Jurkat, Clone E6-1 (cell line): Measurements from ENCODE around the gene DEXI.
"Not testable (repeated sequence)": the region's sequence is repeated elsewhere in the genome, so short reads cannot be mapped to it uniquely, and the experiment has no call there.

Source experiments
- DNase-seq: peaks from one replicate; pipeline ENCODE4 v3.0.0-alpha.2; 2011; ENCODE audit warnings: low read depth, low spot score
- H3K4me3 ChIP-seq: 2 replicates; pipeline ENCODE4 v1.5.1; 2011; ENCODE audit warnings: mild to moderate bottlenecking, low read length, control low read depth, moderate library complexity

The DEXI gene

DNA sequence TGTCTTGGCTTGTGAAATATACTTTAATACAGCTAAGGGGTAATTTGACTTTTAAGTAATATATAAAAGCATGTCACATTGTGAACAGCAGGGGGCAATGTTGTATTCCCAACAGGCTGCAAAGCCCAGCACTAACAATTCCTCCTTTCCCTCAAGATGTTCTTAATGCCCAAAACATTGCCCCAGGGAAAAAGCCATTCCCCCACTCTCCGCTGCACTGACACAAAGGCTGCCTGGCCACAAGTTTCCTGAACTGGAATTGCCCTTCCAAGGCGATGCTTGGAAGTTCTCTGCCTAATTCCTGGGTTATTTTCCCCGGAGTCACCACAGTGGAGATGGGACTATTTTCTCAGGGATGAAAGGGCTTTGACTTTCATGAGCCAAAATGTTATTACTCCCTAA lies 29.3 kb upstream of the DEXI start:
- H3K4me3 ChIP-seq = no peak overlapping the region
- peak; percentile 65 for DNase-seq

DNA sequence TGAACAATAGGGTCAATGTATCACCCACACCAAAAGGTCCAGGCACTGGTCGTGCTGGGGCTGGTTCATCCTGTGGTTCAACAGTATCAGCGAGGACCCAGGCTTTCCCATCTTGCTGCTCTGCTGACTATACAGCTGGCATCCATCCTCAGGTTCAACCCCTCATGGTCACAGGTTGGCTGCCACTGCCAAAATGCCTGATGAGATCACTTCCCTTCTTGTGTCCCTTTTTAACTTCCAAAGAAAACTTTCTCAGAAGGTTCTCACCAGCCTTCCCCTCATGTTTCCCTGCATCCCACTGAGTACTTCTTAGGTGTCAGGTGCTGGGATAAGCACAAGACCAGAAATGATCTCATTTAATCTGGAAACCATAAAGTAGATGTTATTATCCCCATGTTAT lies 27.8 kb upstream of the DEXI start:
- H3K4me3 ChIP-seq = no peak overlapping the region
- no peak for DNase-seq

DNA sequence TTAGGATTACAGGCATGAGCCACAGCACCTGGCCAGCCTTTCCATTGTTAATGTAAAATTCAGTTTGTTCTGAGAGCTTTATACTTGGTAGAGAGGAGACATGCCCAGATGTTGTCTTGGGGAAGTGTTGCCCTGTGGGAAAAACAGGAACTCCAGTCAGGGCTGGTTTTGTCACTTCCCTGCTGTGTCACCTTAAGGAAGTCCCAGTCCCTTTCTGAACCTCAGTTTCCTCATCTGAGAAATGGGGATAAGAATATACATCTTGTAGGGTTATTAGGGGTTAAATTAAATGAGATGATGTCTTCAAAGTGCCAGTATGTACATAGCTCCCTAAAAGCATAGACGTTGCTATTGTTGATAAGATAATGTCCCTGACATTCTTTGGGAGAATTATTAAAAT lies 27.3 kb upstream of the DEXI start:
- DNase-seq = no peak
- no peak overlapping the region for H3K4me3 ChIP-seq

DNA sequence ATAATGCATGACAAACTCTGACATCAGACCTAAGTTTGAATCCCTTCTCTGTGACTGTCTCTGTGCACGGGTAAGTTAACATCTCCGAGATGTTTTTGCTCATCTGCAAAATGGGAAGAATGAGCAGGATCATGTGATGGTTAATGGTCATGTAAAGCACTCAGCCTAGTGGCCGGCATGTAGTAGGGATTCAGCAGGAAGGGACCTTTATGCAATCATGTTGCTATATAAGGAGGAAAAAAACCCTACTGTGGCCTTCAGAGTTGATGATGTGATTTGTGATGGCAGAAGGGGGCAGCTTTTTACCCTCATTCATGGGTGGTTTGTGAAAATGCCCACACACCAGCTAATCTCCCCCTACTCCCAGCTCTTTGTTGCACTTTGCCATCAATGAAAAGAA lies 26.2 kb upstream of the DEXI start:
- H3K4me3 ChIP-seq = no peak overlapping the region
- DNase-seq = no peak

DNA sequence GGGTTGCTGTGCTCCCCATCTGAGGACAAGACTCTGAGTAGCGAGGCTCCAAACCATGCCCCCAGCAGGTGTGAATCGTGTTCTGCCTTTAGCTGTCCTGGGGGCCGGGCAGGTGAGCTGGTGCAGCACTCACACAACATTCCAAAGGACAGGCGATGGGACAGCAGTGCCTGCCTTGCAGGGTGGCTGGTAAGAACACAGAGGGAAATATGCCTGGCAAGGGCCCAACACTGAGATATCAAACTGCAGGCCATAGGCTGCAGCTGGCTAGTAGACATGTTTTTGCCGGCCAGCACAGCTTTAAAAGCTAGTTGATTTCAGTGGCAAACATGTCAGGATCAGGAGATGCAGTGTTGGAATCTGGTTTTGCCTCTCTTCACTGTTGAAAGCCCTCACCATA lies 25.7 kb upstream of the DEXI start:
- no peak for DNase-seq
- no peak overlapping the region for H3K4me3 ChIP-seq

DNA sequence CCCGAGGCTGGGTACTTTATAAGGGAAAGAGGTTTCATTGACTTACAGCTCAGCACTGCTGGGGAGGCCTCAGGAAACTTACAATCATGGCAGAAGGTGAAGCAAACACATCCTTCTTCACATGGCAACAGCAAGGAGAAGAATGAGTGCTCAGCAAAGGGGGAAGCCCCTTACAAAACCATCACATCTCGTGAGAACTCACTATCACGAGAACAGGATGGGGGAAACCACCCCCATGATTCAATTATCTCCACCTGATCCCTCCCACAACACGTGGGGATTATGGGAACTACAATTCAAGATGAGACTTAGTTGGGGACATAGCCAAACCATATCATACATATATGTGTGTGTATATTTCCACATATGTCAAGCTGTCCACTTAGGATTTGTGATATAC lies 24.3 kb upstream of the DEXI start:
- DNase-seq, H3K4me3 ChIP-seq: not testable (repeated sequence)

DNA sequence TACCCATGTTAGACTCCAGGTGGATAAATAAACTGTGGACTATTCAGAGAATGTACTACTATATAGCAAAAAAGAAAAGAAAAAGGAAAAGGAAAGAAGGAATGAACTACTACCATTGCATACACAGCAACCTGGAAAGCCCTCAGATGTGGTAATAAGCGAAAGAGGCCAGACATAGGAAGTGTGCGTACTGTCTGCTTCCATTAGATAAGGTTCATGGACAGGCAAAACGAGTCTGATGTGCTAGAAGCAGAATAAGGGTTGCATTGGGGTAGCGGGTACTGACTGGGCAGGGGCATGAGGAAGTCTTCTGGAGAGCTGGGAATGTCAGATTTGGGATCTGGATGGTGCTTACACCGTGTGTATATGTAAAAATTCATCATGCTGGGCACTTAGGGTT lies 23.9 kb upstream of the DEXI start:
- DNase-seq = no peak
- no peak overlapping the region for H3K4me3 ChIP-seq

DNA sequence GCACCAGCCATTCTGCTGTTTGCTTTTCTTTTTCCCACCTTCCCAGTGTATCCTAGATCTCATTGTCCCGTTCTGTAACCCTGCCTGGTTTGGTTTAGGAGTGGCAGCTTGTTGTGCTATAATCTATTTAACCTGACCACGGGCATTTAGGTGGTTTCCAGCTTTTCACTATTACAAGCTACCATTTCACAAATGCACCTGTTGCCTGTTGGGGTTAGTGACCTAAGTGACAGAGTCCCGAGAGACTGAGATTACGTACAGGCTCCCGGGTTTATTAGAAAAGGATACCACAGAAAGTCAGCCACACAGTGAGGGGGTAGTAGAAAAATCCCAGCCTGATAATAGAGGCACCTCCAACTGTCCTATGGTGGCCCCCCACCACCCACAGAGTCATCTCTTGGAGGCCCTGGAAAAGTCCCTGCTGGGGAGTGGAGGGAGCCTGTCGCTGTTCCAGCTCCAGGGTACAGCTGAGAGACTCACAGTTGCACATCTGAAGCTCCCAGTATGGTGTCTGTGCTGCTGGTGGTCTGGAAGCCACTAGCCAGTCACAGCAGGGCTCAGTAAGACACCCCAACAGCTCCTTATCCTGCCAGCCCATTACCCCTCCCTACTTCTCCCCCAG lies 23.3 kb upstream of the DEXI start:
- DNase-seq = no peak
- H3K4me3 ChIP-seq = no peak overlapping the region

DNA sequence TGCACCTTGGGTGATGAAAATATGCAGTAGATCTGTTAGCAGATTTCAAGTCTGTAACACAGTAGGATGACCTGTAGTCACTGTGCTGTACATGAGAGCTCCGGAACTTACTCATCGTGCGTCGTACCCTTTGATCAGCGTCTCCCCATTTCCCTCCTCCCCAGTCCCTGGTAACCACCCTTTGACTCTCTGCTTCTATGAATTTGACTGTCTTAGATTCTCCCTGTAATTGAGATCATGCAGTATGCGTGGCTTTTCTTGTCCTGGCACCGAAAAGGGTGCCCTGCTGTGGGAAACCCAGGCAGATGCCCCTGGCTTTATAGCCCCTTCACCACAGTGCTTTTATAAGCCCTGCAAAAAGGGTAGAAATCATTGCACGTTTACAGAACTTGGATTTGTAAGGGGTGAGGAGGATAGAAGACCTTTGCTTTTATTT lies 22.6 kb upstream of the DEXI start:
- H3K4me3 ChIP-seq = no peak overlapping the region
- DNase-seq = no peak

DNA sequence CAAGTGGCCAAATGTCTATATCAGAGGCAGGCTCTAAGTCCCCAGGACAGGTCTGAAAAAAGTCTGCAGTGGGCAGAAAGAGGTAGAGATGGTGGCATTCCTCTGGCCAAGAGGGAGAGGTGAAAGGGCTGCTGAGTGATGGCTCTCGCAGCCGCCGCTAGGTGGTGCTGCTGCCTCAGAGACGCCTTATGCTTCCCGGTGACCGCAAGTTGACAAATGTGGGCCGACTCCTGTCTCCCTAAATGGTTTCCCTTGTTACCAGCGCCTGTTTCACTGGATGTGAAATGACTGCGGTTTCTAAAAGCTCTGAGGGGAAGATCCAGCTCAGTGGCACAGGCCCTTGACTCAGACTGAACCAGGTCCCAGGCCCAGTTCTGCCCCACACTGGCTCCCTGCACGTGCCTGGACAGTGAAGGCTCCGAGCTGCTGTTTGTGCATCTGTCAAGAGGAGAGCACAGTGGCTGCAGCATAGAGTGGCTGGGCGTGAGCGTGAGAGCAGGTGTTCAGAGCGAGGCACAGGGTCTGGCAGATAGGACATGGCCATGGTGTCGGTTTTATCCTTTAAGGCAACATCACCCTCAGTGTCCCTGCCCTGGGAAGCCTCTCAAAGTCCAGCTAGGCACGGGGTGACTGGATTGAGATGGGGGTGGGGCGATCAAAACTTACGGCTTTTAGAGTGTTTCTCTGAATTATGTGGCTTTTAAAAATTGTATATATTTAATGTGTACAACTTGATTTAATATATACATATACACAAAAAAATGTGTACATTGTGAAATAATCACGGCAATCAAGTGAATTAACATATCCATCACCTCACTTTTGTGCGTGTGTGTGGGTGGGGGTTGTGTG lies 22.0 kb upstream of the DEXI start:
- H3K4me3 ChIP-seq = no peak overlapping the region
- DNase-seq = peak; percentile 60

DNA sequence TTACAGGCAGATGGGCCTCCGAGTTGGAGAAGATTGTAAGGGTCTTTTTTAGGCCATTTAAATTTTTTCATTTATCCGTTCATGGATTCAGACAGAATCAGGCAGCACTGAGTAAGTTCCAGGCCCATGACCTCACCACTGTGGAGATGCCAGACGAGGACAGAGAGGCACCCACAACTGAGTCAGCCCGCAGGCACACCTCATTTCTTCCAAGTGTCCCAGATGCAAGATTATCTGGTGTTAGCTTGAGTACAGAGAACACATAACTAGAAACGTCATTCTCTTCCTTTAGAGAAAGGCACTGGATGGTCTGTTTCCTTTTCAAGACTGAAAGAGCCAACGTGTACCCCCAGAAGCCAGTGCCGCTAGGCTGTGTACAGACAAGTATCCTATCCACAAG lies 19.0 kb upstream of the DEXI start:
- no peak overlapping the region for H3K4me3 ChIP-seq
- DNase-seq = no peak

DNA sequence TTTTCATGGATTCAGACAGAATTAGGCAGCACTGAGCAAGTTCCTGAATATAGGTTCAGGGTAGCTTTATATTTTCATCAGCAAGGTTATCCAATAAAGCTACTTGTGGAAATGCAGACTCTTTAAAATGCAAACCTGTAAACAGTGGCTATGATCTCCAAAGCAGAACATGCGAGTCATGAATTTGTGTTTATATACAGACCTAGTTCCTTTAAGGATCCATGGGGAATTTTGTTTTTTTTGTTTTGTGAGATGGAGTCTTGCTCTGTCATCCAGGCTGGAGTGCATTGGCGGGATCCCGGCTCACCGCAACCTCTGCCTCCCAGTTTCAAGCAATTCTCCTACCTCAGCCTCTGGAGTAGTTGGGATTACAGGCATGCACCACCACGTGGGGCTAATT lies 16.9 kb upstream of the DEXI start:
- DNase-seq = no peak
- no peak overlapping the region for H3K4me3 ChIP-seq

DNA sequence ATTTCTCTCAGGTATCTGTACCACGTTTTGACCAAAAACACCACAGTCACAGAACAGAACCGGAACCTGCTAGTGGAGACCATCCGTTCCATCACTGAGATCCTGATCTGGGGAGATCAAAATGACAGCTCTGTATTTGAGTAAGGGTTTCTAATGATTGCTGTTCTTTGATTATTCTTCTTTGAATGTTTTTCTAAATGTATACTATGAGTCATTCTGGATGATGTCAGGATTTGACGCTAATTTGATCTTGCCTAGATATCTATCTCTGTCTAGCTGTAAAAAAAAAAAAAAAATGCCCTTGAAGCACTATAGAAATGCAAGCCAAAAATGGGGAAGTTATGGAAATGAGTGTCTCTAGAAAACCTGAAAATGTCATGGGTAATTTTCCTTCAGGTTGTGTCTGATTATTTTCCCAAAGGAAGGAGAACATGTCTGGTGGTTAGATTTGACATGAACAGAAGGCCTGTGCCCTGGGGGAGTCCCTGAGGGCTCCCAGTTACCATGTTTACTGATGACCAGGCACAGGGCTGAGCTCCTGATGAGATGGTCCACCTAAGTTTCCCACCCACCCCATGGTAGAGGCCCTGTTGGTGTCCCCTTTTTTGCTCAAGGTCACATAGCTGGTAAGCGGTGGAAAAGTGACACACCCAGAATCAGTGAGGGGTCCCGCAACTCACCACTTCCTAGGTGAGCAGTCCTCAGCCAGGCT lies 15.7 kb upstream of the DEXI start:
- H3K4me3 ChIP-seq = no peak overlapping the region
- no peak for DNase-seq

DNA sequence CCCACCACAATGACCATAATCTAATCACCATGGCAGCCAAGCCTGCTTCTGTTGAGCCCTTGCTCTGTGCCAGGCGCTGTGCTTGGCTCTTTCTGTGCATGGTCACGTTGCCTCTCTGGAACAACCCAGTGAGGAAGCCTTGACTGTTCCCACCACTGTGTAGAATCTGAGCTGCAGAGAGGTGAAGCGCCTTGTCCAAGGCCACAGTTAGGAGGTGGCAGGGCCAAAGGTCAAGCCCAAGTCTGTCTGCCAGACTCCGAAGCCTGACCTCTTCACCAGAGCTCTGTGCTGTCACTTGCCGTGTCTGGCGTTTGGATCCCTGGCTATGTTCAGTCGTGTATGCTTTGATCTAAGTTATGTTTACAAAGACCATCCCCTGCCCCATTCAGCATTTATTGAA lies 12.6 kb upstream of the DEXI start:
- no peak for DNase-seq
- no peak overlapping the region for H3K4me3 ChIP-seq

DNA sequence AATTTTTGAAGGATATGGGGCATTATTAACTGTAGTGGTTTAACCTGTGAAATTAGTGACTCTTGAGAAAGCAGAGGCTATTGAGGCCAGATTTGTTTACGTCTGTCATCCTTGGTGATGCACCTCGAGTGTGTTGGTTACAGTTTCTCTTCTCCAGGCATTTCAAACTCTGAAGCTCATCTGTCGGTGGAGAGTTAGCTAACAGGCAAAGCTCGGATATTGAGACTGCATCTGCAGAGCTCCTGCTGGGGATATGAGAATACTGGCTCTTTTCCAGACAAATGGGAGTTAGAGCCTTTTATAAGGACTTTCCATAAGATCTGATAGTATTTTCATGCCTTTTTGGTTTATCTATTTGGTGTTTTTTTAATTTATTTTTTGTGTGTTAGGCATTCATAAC lies 8.8 kb upstream of the DEXI start:
- no peak for DNase-seq
- no peak overlapping the region for H3K4me3 ChIP-seq

DNA sequence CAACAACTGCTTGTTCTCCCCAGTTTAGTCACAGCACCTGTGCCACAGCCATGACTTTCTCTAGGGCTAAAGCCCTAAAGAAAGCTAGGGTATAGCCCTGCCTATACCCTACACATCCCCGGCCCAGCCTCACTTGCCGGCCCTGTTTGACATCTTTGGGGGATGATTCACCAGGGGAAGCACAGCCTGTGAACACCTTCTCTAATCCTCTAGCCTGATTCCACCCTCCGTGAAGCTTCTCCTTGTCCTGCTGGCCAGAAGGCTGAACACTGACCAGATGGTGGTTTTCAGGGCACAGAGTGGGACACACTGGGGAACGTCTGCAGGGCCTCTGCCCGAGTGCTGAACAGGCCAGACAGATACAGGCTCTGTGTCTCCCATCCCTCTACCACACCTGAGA lies 8.1 kb upstream of the DEXI start:
- DNase-seq = no peak
- H3K4me3 ChIP-seq = no peak overlapping the region

DNA sequence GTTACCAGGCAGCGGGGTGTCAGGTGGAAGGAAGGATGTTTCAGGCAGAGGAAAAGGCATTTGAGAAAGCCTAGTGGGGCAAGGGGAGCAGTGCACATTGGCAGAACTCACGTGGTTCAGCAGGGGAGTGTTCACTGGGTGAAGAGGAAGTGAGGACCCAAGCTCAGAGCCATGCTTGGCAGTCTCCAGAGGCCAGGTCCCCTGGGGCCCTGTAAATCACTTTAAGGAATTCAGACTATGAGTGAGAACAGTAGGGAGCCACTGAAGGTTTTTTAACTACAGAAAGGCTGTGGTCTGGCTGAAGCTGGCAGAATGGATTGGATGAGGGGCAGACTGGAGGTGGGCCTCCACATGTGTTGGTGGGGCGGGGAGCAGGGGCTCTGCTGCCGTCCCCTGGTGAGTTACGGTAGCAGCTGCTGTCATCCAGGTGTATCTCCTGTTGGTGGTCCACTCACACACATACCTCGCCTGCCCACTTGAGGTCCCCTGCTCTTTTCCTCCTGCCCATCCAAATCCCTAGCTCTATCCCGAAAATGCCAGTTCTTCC lies 7.2 kb upstream of the DEXI start:
- H3K4me3 ChIP-seq = peak overlapping the region; percentile 1
- peak; percentile 84 for DNase-seq

DNA sequence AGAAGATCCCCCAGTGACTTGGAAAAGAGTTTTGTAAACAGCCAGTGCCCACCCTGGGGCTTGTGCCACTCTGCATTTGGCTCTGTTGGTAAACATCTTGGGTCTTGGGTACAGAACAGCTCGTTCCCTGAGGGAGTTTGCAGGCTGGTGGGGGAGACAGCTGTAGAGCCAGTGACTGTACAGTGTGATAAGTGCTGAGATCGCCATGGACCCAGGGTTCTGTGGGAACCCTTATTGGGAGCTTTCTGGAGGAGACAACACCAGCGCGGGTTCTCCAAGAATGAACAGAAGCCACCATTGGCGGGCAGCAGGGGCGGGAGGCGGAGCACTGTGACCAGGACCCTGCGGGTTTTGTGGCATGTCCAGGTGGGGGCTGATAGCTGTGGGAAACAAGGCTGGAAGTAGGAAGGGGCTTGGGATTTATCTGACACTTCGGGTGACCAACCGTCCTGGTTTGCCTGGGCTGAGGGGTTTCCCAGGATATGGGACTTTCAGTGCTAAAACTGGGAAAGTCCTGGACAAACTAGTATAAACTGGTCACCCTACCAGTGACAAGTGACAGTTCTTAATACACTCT lies 5.0 kb upstream of the DEXI start:
- H3K4me3 ChIP-seq = no peak overlapping the region
- DNase-seq = no peak

DNA sequence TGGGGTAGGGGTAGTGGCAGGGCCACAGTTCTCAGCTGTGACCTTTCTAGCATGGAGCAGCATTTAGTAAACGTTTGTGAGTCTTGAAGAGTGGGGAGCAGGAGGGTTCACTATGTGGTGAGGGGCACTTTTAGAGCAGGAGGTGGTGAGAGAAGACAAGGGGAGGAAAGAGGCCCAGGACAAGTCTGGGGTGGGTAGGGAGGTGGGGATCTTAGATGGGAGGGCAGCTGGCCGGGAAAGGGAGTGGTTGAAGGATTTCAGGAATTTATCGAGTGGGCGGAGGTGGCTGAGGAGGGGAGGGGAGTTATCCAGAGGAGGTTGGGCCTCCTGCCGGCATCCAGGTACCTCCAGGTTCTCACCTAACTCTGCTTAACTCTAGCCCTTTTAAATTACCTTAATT lies 4.0 kb upstream of the DEXI start:
- no peak for DNase-seq
- no peak overlapping the region for H3K4me3 ChIP-seq
